ENCODE results near the gene PSMD8.
"Not testable (repeated sequence)": the region's sequence is repeated elsewhere in the genome, so short reads cannot be mapped to it uniquely, and the experiment has no call there.

PSMD8 gene

DNA sequence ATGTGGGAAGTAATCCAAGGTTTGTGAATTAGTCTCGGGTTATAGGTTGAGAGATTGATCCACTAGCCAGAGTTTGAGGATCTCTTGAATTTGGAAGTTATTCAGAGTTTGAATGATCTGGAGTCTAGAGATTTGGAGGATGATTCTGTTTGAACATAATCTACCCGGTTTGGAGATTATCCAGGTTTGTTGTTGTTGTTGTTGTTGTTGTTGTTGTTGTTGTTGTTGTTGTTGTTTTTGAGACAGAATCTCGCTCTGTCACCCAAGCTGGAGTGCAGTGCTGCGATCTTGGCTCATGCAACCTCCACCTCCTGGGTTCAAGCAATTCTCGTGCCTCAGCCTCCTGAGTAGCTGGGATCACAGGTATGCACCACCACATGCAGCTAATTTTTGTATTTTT is 37.5 kb downstream of the PSMD8 start:
- not testable (repeated sequence) for DNase-seq

DNA sequence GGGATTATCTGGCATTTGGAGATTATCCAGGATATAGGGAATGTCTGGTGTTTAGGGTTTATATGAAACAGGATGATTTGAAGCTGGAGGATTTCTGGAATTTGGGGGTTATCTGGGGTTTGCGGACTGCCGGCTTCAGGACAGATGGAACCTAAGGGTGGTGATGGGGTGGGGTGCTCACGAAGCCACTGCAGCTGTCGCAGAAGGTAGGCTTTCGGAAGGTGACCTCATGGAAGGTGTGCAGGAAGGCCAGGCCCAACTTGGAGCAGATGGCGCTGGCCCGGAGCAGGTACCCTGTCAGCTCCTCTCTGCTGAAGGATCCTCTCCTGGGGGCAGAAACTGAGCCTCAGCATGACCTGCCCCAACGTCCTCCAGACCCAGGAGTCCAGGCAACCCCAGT is 38.1 kb downstream of the PSMD8 start:
- no peak for DNase-seq

DNA sequence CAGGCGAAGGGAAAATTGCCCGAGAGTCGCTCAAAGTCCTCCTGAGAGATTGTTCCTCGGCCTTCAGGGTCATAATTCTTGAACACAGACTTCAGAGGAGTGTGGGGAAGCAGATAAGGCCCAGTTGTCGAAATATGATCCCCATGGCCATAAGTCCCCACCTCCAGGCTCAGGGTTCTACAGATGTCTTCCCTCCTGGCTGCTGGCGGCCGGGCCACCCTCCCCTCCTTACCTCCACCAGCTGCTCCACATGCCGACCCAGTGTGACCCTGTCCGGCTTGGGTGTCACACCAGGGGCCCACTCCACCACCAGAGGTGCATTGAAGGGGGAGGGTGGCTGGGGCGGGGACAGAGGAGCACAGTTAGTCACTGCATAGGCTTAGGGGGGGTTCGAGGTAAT is 38.6 kb downstream of the PSMD8 start:
- DNase-seq = no peak

DNA sequence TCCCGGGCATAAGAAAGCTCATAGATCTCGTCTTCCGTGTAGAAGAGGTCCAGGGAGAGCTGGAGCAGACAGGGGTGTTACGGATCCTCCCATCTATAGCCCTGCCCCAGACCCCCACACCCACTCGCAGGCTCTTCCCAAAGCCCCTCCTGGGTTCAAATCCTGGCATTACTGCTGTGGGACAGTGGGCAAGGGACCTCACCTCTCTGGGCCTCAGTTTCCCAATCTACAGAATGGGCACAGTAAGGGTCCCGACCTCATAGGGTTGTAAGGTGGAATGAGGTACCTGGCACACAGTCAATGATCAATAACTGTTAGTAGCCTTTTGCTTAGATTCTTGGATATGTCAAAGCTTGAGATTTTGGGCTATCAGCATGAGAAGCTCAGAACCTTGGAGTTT is 39.0 kb downstream of the PSMD8 start:
- no peak for DNase-seq

DNA sequence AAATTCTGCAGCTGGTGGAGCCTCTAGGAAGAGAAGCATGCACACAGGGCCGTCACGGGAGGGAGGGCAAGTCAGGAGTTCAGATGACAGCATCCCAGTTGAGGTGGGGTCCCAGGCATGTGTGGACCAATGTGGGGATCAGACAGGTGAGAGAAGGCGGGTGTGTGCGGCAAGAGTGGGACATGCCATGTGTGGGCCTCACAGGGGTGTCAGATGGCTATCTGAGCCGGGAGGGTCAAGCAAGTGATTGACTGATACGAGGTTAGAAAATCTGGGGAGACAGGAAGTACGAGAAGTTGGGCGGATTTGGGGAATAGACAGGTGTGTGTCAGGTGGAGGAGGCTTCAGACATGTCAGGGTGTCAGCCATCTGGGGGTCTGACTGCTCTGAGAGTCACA is 42.8 kb downstream of the PSMD8 start:
- DNase-seq = no peak

DNA sequence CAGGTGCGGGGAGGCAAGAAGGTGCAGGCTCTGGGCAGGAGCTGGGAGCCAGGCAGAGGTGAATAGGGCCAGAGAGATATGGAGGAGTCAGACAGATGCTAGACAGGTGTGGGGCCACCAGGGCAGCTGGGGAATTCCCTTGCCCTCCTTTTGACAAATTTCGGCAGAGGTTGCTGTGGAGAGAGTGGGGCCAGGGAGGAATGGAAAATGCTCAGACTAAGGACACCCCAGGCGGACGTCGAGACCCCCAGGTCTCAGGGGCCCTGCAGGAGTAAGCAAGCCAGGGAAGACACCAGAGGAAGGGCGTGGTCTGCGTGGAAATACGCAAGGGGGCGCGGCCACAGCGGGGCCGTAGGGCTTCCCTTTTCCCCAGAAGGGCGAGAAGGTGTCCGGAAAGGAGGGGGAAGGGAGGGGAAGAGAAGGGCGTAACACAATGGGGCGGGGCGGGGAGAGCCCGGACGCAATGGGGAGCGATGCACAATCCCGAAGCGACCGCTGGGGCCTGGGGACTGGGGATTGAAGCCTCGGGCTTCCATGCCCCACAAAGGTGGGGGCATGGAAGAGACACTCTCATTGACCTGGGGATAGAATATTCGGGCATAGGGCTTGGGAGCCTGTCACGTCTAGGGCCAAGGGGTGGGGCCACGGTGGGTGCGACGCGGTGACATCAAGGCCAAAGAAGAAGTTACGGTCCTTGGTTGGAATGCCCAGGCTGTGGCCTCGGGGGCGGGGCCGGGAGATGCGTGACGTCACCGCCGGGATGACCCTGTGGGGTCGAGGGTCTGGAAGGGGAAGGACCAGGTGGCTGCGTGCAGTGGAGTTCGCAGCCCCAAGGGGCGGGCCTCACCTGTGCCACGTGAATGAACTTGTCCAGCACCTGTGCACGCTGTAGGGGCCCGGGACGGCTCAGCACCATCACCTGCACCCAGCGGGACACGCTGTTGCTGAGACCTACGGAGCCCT is 43.5 kb downstream of the PSMD8 start:
- peak; percentile 72 for DNase-seq

DNA sequence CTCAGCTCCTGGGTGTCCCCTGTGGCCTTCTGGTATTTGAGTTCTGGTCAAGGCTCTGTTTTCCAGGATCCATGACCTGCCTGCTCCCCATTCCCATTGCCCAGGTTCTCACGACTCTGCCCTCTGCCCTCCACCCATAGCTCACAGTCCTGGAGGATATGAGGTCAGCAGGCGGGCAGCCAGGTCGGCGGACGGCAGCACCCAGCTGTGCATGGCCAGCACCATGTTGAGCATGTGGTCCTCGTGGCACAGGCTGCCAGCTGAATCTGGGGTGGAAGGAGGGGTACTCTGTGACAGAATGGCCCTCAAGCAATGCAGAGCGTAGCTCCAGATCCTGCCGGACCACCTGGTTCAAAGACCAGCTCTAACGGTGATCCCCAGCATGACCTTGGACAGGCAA is 46.6 kb downstream of the PSMD8 start:
- DNase-seq = no peak

DNA sequence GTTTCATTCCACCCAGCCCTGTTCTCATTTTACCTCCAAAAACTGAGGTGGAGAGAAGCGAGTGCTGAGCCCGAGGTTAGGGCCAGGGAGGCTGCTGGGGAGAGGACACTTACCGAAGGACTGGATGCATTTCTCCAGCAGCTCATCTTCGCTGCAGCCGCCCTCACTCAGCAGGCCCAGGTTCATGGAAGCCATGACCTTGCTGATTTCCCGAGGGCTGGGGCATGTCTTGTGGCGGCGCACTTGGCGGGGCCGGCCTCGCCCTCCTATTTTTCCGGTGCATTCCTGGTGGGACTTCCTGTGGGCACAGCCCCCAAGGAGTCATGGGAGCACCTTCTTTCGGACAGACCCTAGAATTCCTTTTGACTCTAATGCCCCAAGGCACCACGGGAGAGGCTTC is 47.5 kb downstream of the PSMD8 start:
- DNase-seq = no peak

DNA sequence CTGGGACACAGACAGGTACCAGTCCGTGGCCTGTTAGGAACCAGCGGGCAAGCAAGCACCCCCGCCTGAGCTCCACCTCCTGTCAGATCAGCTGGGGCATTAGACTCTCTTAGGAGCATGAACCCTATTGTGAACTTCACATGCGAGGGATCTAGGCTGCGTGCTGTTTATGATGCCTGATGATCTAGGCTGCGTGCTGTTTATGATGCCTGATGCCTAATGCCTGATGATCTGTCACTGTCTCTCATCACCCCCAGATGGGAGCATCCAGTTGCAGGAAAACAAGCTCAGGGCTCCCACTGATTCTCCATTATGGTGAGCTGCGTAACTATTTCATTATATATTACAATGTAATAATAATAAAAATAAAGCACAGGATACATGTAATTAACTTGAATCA is 48.1 kb downstream of the PSMD8 start:
- no peak for DNase-seq

DNA sequence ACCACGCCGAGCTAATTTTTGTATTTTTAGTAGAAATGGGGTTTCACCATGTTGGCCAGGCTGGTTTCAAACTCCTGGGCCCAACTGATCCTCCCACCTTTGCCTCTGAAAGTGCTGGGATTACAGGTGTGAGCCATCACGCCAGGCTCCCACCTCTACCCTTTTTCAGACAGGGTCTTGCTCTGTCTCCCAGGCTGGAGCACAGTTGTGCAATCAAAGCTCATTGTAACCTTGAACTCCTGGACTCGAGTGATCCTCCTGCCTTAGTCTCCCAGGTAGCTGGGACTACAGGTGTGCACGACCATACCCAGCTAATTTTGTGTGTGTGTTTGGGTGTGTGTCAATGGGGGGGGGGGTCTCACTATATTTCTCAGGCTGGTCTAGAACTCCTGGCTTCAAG is 49.9 kb downstream of the PSMD8 start:
- DNase-seq = no peak

DNA sequence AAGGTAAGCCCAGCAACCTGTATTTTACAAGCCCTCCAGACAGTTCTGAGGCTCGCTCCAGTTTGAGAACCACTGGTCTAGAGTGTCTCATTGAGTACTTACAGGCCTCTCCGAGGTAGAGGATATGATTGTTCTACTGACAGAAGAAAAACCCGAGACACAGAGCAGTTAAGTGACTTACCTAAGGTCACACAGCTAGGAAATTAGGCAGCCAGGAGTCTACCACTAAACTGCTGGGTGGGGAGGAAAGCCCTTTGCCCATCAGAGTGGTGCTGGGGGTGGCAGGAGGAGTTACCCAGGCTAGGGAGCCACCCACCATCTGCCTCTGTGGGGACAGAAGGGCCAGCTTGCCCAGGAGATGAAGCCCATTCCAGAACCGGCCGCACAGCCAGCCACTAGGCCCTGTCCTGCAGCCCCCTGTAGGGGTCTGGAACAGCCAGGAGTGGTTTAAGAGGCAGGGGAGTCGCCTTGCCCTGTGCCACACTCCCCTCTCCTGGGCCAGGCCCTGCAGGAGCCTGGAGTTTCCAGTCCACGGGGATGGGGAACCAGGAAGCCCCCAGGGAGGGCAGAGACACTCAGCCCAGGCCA is 50.9 kb downstream of the PSMD8 start:
- DNase-seq = no peak

DNA sequence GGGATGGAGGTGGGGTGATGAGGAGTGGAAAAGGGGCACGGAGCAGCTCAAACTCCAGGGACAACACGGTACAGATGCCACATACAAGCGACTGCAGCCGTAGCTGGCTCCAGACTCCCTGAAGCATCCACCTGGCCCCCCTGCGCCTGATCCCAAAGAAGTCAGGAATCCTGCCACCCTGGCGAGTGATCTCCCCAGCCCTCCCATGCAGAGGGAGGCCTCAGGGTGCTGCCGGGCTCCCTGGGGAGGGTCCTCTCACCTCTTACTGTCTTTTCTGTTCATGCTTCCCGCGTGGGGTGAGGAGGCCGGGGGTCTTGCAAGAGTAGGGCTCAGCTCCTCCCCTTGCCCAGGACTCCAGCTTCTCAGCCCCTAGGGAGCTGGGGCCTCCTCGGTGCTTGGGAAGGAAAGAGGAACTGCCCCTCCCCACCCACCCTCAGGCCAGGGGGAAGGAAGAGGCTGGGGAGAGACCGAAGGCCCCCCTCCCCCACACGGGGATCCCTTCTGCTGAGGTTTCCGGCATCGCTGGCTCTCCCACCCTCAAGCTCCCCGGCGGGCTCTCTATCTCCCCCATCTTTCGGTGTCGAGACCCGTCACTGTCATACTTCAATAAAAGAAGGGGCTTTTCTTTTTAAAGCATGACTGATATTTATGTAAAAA is 51.6 kb downstream of the PSMD8 start, which contains the start of gene RASGRP4:
Gene RASGRP4 (minus strand): TSS at position 410 of the 657 bp plus-strand sequence. CDS start 128 bp downstream, at position 282.
- DNase-seq = peak; percentile 43

DNA sequence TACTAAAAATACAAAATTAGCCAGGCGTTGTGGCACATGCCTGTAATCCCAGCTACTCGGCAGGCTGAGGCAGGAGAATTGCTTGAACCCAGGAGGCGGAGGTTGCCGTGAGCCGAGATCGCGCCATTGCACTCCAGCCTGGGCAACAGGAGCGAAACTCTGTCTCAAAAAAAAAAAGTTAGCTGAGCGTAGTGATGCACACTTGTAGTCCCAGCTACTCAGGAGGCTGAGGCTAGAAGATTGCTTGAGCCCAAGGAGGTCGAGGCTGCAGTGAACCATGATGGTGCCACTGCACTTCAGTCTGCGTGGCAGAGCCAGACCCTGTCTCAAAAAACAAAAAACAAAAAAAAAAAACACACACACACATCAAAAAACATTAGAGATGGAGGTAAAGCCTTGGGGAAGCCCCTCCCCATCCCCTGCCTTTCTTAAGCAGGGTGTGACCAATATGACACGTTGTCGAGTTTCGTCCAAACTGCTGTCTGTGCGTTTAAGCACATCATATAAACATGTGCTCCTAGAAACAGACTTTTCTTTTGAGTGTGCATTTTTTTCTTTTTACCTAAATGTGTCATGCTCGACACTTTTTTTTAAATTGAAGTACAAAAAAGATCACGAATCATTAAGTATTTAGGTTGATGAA is 52.8 kb downstream of the PSMD8 start:
- peak; percentile 39 for DNase-seq

DNA sequence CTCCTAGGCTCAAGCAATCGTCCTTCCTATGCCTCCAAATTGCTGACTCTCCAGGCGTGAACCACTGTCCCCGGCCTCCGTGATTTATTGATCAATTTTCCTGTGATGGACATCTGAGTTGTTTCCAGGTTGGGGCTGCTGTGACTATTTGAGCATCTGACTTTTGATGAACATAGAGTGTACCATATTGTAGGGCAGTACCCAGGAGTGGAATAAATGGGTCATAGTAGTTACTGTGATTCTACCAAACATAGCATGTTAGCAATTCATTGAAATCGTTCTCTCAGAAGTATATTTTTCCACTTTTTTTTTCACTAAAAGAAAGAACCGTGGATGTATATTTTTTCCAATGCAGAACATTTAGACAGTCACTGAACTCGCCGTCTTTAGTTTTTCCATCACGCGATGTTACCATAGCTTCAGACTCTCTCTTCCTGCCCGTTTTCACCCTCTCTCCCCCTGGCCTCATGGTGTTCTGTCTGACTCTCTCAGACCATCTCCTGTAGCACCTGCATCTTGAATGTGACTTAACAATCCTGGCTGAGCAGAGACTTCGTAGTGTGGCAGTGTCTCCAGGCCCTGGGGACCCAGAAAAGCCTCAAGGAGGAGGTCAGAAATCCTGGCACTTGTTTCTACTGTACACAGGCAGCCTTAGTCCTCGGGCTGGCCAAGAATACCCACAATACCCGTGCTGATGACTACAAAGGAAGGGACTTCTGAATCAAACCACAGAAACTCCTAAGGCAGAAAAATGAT is 54.9 kb downstream of the PSMD8 start:
- DNase-seq = no peak

DNA sequence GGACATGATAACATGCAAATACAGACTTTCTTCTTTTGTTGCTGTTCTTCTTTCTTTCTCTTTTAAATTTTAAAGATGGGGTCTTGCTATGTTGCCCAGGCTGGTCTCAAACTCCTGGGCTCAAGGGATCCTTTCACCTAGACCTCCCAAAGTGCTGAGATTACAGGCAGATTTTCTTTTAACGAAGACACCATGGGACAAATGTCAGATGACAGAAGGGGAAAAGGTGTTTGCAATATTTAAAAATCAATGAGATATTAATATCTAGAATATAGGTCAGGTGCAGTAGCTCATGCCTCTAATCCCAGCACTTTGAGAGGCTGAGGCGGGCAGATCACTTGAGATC is 55.4 kb downstream of the PSMD8 start:
- DNase-seq = no peak

DNA sequence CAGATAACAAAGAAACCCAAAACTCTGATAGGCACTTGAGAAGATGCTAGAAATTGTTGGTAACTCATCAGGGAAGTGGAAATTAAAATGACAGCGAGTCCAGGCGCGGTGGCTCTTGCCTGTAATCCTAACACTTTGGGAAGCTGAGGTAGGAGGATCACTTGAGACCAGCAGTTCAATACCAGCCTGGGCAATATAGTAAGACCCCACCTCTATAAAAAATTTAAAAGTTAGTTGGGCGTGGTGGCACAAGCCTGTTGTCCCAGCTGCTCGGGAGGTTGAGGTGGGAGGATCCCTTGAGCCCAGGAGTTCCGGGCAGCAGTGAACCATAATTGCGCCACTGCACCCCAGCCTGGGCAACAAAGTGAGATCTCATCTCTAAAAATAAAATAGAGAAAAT is 56.6 kb downstream of the PSMD8 start:
- no peak for DNase-seq

DNA sequence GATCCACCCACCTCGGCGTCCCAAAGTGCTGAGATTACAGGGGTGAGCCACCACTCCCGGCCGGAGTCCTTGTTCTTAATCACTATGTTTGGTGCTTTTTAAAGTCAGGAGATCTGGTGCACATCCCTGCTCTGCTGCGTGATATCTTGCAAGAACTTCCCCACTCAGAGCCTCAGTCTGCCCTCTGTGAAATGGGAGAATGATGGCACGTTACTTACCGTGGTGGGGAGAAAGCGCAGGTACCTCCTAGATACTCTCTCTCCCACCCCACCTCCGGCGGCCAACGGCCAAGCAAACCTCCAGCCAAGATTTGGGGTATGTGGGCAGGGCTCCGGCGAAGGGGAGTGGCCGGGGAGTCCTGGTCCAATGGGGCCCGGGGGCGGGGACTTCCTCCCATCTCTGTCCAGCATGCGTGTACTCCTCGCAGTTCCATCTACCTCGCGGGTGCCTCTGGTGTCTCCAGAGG is 58.9 kb downstream of the PSMD8 start, which contains the start of gene RYR1:
Gene RYR1 (plus strand): TSS at position 424 of the 466 bp plus-strand sequence. CDS start 139 bp downstream, outside the sequence.
- peak; percentile 48 for DNase-seq

Measured in CD4-positive, alpha-beta T cell treated with Interleukin-10 for 1 hour (primary cell).